GM19438 (cell line): ENCODE results near the gene POP7.
"Not testable (repeated sequence)": the region's sequence is repeated elsewhere in the genome, so short reads cannot be mapped to it uniquely, and the experiment has no call there.

ENCODE experiments used
- ATAC-seq: cut with Tn5 transposase; IDR thresholded peaks from one replicate; pipeline ENCODE4 v1.9.1; 2021; ENCODE audit warnings: low read depth; ENCODE audit not compliant: unreplicated experiment

Gene POP7

GRCh38 chr7:100689230-100690135 lies 16.4 kb upstream of the POP7 start:
- ATAC-seq = no peak

DNA sequence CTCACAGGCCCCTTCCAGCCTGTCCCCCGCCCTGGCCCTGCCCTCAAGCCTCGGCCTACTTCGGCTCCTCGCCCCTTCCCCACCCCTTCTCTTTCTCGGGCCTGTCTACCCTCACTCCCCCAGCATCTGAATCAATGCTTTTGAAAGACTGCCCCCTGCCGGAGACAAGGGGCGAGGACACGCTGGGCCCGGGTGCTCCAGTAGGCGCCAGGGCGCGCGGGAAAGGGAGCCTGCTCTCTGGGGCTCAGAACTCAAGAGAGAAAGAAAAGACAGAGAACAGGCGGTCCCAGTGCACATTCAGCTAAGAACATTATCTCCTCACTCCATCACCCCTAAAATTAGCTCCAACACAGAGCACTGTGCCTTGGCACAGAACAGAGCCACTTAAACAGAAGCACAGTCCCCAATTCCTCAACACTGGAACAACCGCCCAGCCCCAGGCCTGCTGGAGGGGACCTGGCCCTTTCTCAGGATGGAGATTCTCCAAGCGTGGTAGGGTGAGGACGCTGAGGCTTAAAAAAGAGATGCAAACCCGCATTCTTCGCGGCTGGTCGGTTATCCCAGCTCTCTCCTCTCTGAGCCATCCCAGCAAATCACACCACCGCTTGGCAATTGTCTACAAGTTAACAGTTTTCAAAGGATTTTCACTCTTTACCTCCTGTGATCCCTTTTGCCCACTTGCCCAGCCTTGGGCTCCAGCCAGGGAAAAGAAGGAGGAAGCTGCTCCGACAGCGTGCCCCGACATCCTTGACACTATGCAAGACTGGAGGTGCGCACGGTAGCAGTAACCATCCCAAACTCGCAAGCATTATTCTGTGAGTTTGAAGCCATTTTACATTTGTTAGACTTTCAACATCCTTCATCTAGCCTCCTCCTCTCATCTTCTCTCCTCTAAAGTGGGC lies 14.0 kb upstream of the POP7 start:
- ATAC-seq = no peak

DNA sequence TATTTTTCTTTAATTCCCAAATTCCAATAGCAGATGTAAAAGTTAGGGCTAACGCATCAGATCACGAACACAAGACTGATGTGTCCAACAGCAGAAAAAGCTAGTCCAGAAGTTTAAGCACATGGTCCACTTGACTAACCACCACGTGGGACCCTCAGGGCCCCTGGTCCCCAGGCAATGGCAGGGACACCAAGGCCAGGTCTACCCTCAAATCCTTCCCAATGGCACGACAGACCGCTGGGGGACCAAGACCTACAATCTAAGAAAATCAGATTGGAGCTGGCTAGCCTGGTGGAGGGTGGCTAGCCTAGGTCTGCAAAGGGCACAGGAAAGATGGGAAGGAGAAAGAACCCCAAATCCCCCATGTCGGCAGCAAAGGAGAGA lies 13.4 kb upstream of the POP7 start:
- no peak for ATAC-seq

DNA sequence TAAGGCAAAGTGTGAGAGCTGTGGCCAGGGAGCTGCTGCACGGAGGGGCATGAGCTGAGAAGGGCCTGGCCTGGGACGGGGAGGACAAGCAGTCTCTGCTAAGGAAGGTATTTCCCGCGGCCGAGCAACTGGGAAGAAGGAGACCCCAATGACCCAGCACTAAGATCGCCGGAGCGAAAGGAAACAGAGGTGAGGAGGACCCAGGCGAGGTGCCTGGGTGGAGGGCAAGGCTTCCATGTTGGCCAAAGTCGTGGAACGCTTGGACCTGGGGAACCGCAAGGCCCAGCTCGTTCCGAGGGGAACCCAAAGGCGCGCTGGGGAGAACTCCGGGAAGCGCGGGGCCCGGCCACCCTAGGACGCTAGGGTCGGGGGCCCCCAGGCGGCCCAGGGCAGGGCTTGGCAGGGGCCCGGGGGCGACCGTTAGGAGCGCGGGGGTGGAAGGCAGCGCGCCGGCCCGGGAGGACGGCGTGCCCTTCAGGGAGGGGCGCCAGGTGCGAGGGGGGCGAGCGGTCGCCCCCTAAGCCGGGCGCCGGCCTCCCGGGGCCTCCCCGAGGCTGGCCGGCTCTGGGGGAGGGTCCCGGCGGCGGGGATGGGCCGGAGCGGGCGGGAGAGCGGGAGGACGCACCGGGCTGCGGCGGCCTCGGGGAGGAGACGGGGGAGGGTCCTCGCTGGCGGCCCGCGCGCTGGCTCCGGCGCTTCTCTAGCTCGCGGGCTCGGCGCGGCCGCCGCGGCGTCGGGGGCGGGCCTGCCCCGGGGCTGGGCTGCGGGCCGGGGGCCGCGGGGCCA lies 12.4 kb upstream of the POP7 start:
- ATAC-seq = no peak

DNA sequence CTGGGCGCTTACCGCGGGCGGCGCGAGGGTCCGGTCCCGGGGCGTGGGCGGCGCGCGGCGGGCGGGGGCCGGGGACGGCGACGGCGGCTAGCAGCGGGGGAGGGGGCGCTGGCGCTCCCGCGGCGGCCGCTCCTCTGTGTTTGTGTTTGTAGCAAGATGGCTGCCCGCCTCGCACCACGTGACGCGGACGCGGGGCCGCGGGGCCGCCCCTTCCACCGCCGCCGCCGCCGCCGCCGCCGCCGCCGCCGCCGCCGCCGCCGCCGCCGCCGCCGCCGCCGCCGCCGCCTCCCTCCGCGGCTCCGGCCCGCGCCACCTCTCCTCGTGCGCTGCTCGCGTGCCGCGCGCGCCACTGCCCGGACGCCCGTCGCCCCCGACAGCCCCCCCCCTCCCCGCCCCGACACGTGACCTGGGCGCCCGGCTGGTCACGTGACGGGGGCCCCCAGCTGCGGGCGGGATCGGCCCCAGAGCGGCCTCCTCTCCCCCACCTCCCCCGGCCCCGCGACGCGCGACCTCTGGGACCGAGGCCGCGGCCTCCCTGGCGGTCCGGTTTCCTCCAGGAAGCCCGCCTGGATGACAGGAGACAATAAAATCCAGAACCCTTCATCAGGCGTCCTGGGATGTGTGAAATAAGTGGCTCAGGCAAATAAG lies 11.7 kb upstream of the POP7 start, which contains the start of gene GIGYF1:
TSS of gene GIGYF1 (minus strand) at position 153 of the 648 bp plus-strand sequence. CDS start 6,012 bp downstream, outside the sequence.
- ATAC-seq = no peak

- no peak for ATAC-seq
Measured at GRCh38 chr7:100696123-100696521, 9.8 kb upstream of the POP7 start.

DNA sequence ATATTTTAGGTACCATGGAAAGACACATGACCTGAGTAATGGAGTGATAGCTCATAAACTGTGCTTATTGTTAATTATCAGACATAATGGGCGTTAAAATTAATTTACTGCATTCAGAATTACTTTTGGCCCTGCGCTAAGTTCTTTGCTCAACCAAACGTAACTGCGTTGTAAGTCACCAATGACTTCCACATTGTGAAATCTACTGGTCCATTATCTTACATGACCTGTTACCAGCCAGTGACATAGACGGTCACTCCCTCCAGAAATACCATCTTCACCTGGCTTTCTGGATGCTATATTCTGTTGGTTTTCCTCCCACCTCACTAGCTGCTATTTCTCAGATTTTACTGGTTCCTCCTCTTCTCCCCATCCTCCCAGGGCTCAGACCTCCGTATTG lies 6.9 kb upstream of the POP7 start:
- no peak for ATAC-seq

DNA sequence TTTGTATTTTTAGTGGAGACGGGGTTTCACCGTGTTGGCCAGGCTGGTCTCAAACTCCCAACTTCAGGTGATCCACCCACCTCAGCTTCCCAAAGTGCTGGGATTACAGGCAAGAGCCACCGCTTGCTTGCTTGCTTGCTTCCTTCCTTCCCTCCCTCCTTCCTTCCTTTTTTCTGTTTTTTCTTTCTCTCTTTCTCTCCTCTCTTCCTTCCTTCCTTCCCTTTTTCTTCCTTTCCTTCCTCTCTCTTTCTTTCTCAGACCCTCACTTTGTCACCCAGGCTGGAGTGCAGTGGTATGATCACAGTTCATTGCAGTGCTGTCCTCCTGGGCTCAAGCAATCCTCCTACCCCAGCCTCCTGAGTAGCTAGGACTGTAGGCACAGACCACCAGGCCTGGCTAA lies 4.8 kb upstream of the POP7 start:
- not testable (repeated sequence) for ATAC-seq

GRCh38 chr7:100705320-100705752 lies 585 bp upstream of the POP7 start:
- peak; percentile 55 for ATAC-seq

- ATAC-seq = no peak
Measured at GRCh38 chr7:100706672-100707311, 871 bp downstream of the POP7 start.

DNA sequence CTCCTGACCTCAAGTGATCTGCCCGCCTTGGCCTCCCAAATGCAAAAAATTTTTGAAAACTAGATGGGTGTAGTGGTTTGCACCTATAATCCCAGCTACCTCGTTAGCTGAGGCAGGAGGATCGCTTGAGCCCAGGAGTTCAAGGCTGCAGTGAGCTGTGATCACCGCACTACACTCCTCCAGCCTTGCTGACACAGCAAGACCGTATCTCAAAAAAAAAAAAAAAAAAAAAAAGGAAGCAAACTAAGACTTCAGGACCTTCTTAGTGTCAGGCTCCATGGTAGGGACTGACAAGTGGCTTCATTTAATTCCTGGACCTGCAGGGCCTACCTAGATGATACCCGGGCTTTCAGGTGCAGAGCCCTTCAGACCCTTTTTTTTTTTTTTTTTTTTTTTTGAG lies 2.5 kb downstream of the POP7 start:
- ATAC-seq = no peak

GRCh38 chr7:100710452-100710851 lies 4.5 kb downstream of the POP7 start:
- ATAC-seq = no peak

GRCh38 chr7:100711369-100711768 lies 5.4 kb downstream of the POP7 start:
- no peak for ATAC-seq

- ATAC-seq = no peak
Measured at GRCh38 chr7:100714725-100715124, 8.8 kb downstream of the POP7 start.

GRCh38 chr7:100717073-100717472 lies 11.2 kb downstream of the POP7 start:
- ATAC-seq = not testable (repeated sequence)

- no peak for ATAC-seq
Measured at GRCh38 chr7:100719523-100720278, 13.8 kb downstream of the POP7 start.

DNA sequence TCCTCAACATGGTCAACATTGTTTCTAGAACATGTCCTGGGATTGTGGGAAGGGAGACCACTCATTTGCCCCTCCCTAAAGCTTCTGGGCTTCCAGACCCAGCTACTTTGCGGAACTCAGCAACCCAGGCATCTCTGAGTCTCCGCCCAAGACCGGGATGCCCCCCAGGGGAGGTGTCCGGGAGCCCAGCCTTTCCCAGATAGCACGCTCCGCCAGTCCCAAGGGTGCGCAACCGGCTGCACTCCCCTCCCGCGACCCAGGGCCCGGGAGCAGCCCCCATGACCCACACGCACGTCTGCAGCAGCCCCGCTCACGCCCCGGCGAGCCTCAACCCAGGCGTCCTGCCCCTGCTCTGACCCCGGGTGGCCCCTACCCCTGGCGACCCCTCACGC lies 14.4 kb downstream of the POP7 start, which contains the start of gene EPO:
TSS of gene EPO (plus strand) at position 190 of the 392 bp plus-strand sequence. CDS start 513 bp downstream, outside the sequence.
- no peak for ATAC-seq

GRCh38 chr7:100720671-100721504 lies 15.0 kb downstream of the POP7 start:
- ATAC-seq = no peak
